Liver (tissue), 9 donors: ENCODE results near the gene DNM3. TPM values are rescaled to one million over a fixed set of nuclear protein-coding genes. Genes with fewer than 3 reads are reported as not detected.
A peak's percentile ranks its signal among the peaks of the same experiment; 100 is the strongest.

Experiments
- DNase-seq: peaks from one replicate; pipeline ENCODE4 v3.0.0-alpha.2; 2017; ENCODE audit warnings: low spot score
- H3K27ac ChIP-seq, 2 donors: one replicate each; pipeline ENCODE4 v1.7.0; 2013; ENCODE audit warnings: inconsistent platforms in 2 of 2, low read length in 2 of 2, control low read depth in 1 of 2, low read depth in 1 of 2, mild to moderate bottlenecking in 1 of 2
- H3K27me3 ChIP-seq, 4 donors: one replicate each; pipeline versions ENCODE4 v1.6.1 to v1.7.0; 2013; ENCODE audit warnings: low read length in 3 of 4, inconsistent platforms in 1 of 4, mild to moderate bottlenecking in 1 of 4, moderate library complexity in 1 of 4; ENCODE audit not compliant: control insufficient read depth in 4 of 4, insufficient read depth in 4 of 4
- H3K36me3 ChIP-seq, 4 donors: one replicate each; pipeline versions ENCODE4 v1.6.1 to v1.7.0; 2013; ENCODE audit warnings: low read length in 3 of 4, mild to moderate bottlenecking in 3 of 4, low read depth in 1 of 4, moderate library complexity in 1 of 4; ENCODE audit not compliant: control insufficient read depth in 4 of 4, insufficient read depth in 3 of 4
- H3K4me1 ChIP-seq, 4 donors: one replicate each; pipeline versions ENCODE4 v1.6.1 to v1.7.0; 2013; ENCODE audit warnings: low read length in 3 of 4, mild to moderate bottlenecking in 3 of 4, moderate library complexity in 1 of 4; ENCODE audit not compliant: control insufficient read depth in 4 of 4, insufficient read depth in 4 of 4
- H3K4me3 ChIP-seq, 3 donors: one replicate each; pipeline versions ENCODE4 v1.6.1 to v1.7.0; 2013; ENCODE audit warnings: low read length in 3 of 3, control low read depth in 1 of 3, low read depth in 1 of 3, mild to moderate bottlenecking in 1 of 3
- H3K9ac ChIP-seq, 2 donors: one replicate each; pipeline ENCODE4 v1.7.0; 2013; ENCODE audit warnings: low read length in 2 of 2, mild to moderate bottlenecking in 2 of 2, moderate library complexity in 2 of 2, control low read depth in 1 of 2, low read depth in 1 of 2
- H3K9me3 ChIP-seq, 4 donors: one replicate each; pipeline versions ENCODE4 v1.6.1 to v1.7.0; 2013; ENCODE audit warnings: low read length in 3 of 4; ENCODE audit not compliant: control insufficient read depth in 4 of 4
- ATF3 ChIP-seq: IDR thresholded peaks from 2 replicates; pipeline ENCODE4 v1.6.1; 2016; ENCODE audit warnings: antibody characterized with exemption
- CTCF ChIP-seq: fragments of 150-350 bp; IDR thresholded peaks from 2 replicates; pipeline ENCODE4 v1.5.1; 2017; ENCODE audit warnings: improper control_type of control experiment, low read depth, low read length; ENCODE audit not compliant: missing input control
- EGR1 ChIP-seq, 2 donors: IDR thresholded peaks; 2 replicates each; pipeline ENCODE4 v1.6.1; 2016 to 2018; ENCODE audit warnings: antibody characterized with exemption in 2 of 2, low read depth in 2 of 2
- FOXA1 ChIP-seq: IDR thresholded peaks from 2 replicates; pipeline ENCODE4 v1.6.1; 2016; ENCODE audit warnings: antibody characterized with exemption
- FOXA2 ChIP-seq: IDR thresholded peaks from 2 replicates; pipeline ENCODE4 v1.6.1; 2016; ENCODE audit warnings: antibody characterized with exemption
- GABPA ChIP-seq, 2 donors: IDR thresholded peaks in 1 of 2; conservative IDR thresholded peaks in 1 of 2; 2 replicates each; pipeline ENCODE4 v1.6.1; 2016; ENCODE audit warnings: antibody characterized with exemption in 2 of 2, mild to moderate bottlenecking in 1 of 2, moderate library complexity in 1 of 2
- HNF4A ChIP-seq, 2 donors: conservative IDR thresholded peaks; 2 replicates each; pipeline ENCODE4 v1.6.1; 2016; ENCODE audit warnings: antibody characterized with exemption in 2 of 2, mild to moderate bottlenecking in 2 of 2
- HNF4G ChIP-seq: IDR thresholded peaks from 2 replicates; pipeline ENCODE4 v1.6.1; 2016; ENCODE audit warnings: antibody characterized with exemption
- JUND ChIP-seq, 2 donors: IDR thresholded peaks; 2 replicates each; pipeline ENCODE4 v1.6.1; 2016; ENCODE audit warnings: antibody characterized with exemption in 2 of 2
- NR2F2 ChIP-seq: IDR thresholded peaks from 2 replicates; pipeline ENCODE4 v1.6.1; 2016; ENCODE audit warnings: antibody characterized with exemption
- RAD21 ChIP-seq, 2 donors: IDR thresholded peaks; 2 replicates each; pipeline ENCODE4 v1.6.1; 2016; ENCODE audit warnings: antibody characterized with exemption in 2 of 2, mild to moderate bottlenecking in 2 of 2
- REST ChIP-seq: IDR thresholded peaks from 2 replicates; pipeline ENCODE4 v1.6.1; 2016; ENCODE audit warnings: antibody characterized with exemption, mild to moderate bottlenecking
- RXRA ChIP-seq, 2 donors: IDR thresholded peaks; 2 replicates each; pipeline ENCODE4 v1.6.1; 2017 to 2018; ENCODE audit warnings: antibody characterized with exemption in 2 of 2, mild to moderate bottlenecking in 1 of 2
- SP1 ChIP-seq: IDR thresholded peaks from 2 replicates; pipeline ENCODE4 v1.6.1; 2018; ENCODE audit warnings: antibody characterized with exemption, mild to moderate bottlenecking
- TAF1 ChIP-seq: conservative IDR thresholded peaks from 2 replicates; pipeline ENCODE4 v1.6.1; 2016; ENCODE audit warnings: antibody characterized with exemption, mild to moderate bottlenecking
- YY1 ChIP-seq: IDR thresholded peaks from 2 replicates; pipeline ENCODE4 v1.6.1; 2016; ENCODE audit warnings: antibody characterized with exemption, mild to moderate bottlenecking
- ZBTB33 ChIP-seq: IDR thresholded peaks from 2 replicates; pipeline ENCODE4 v1.6.1; 2016; ENCODE audit warnings: antibody characterized with exemption
- WGBS: extraction: QIAGEN DNeasy Blood & Tissue Kit; methylation state at CpG from one replicate; pipeline ENCODE4 v1.1.7; 2013; 5-methylcytosine and 5-hydroxymethylcytosine counted together
- polyA plus RNA-seq, 2 donors: library from polyadenylated mRNA; stranded (reverse) in 1 of 2; unstranded in 1 of 2; fragments of 200-250 nt in 1 of 2; fragments of >200 nt in 1 of 2; fragmentation: Nextera tagmentation in 1 of 2; extraction: Ambion mirVana in 1 of 2; gene quantifications; one replicate each; pipeline versions ENCODE4 v1.2.1 to v1.2.3, GENCODE V29; 2013 to 2015
- total RNA-seq, 2 donors: library from RNA; depleted of rRNA; stranded (reverse); fragments of >200 nt; gene quantifications; one replicate each; pipeline ENCODE4 v1.2.3, GENCODE V29; 2014
- donor health status: healthy.
- donor health status: healthy.
- donor health status: healthy.
- donor health status: healthy.
- donor health status: healthy.

Gene DNM3
- total and polyA plus RNA-seq, 4 donors, result 0.08 to 3.2 (median 1.0) TPM

- H3K27ac ChIP-seq, result peak within 1 kb of the TSS; percentile 49 to 53
- peak within 1 kb of the TSS; percentile 72 to 81 for H3K9ac ChIP-seq
- WGBS, result 5% methylated on average over 43 of the region's 43 CpGs
- no peaks in the 10 kb centered on the region for H3K9me3 ChIP-seq
- peak; percentile 92 for DNase-seq
- no peaks in the 10 kb centered on the region for H3K36me3 ChIP-seq
- no peaks in the 10 kb centered on the region for H3K27me3 ChIP-seq
- peak within 1 kb of the TSS; percentile 76 to 96 (median 84) for H3K4me3 ChIP-seq
- TF ChIP-seq GABPA (IDR thresholded peaks at IDR 0.05 in 1 of 2, conservative IDR thresholded peaks at IDR 0.05 in 1 of 2) (peak; percentile 30 to 84), HNF4G (no peak), FOXA1 (no peak), EGR1 (IDR thresholded peaks at IDR 0.05; ENCODE audit: low read depth in 2 of 2) (no peak), HNF4A (conservative IDR thresholded peaks at IDR 0.05) (peak; percentile 2 to 23), SP1 (no peak), CTCF (peak; percentile 85), NR2F2 (no peak), YY1 (peak; percentile 76), REST (no peak), ATF3 (no peak), FOXA2 (no peak), JUND (IDR thresholded peaks at IDR 0.05) (no peak), RXRA (IDR thresholded peaks at IDR 0.05) (peak in 1 of 2 donors; percentile 43), ZBTB33 (no peak), RAD21 (IDR thresholded peaks at IDR 0.05) (peak; percentile 82 to 89), TAF1 (peak; percentile 41)
- peaks cover 0 to 7% (median 4%) of the 10 kb centered on the region in 4 donors for H3K4me1 ChIP-seq
These were observed 602.6 kb downstream of the DNM3 start, which contains the start of gene PIGC for GRCh38 chr1:172443666-172444453. Gene PIGC (minus strand): TSS chr1:172444069. CDS start chr1:172442622, 1,447 bp downstream.
